ENCODE results near the gene EHMT2.
A peak's percentile ranks its signal among the peaks of the same experiment; 100 is the strongest.

EHMT2 gene

DNA sequence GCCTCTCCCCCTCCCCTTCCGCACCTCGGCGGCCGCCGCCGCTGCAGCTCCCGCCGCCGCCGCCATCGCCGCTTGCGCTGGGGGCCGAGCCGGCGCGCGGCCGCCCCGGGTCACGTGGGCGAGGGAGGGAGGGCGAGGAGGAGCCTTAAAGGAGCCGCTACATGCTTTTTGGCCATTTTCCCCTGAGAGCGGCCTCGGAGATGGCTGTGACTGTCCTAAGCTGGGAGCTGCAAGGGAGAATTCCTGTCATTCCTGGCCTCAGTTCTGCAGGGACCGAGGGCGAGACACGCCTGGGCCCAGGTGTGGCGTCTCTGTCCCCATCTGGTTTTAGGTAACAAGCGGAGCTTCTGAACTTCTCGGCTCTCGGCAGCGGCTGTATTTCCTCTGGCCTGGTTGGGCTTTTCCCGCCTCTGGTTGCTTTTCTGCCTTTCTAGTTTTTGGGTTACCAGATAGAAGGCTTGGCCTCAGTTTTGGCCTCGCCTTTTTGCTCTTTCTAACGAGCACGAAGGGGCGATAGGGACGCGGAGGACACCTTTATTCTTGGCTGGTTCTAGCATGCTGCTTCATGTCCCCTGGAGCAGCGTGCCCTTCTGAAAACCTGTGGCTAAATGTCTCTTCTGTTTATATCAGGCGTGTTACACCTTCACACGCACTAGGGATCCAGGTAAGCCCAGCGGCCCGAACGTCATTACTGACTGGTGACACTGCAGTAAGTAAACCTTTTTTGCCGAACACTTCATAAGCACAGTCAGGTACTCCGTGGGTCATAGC lies at the start of gene EHMT2:
Gene EHMT2, minus strand, starts transcription at position 87 of the 771 bp plus-strand sequence. Its CDS starts 21 bp downstream, at position 66.
- TF ChIP-seq, protein P1, sequence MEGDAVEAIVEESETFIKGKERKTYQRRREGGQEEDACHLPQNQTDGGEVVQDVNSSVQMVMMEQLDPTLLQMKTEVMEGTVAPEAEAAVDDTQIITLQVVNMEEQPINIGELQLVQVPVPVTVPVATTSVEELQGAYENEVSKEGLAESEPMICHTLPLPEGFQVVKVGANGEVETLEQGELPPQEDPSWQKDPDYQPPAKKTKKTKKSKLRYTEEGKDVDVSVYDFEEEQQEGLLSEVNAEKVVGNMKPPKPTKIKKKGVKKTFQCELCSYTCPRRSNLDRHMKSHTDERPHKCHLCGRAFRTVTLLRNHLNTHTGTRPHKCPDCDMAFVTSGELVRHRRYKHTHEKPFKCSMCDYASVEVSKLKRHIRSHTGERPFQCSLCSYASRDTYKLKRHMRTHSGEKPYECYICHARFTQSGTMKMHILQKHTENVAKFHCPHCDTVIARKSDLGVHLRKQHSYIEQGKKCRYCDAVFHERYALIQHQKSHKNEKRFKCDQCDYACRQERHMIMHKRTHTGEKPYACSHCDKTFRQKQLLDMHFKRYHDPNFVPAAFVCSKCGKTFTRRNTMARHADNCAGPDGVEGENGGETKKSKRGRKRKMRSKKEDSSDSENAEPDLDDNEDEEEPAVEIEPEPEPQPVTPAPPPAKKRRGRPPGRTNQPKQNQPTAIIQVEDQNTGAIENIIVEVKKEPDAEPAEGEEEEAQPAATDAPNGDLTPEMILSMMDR (conservative IDR thresholded peaks at IDR 0.05; ENCODE audit: low read depth, low read length) = no peak
- DNase-seq (ENCODE audit: low read depth) = peak; percentile 74

DNA sequence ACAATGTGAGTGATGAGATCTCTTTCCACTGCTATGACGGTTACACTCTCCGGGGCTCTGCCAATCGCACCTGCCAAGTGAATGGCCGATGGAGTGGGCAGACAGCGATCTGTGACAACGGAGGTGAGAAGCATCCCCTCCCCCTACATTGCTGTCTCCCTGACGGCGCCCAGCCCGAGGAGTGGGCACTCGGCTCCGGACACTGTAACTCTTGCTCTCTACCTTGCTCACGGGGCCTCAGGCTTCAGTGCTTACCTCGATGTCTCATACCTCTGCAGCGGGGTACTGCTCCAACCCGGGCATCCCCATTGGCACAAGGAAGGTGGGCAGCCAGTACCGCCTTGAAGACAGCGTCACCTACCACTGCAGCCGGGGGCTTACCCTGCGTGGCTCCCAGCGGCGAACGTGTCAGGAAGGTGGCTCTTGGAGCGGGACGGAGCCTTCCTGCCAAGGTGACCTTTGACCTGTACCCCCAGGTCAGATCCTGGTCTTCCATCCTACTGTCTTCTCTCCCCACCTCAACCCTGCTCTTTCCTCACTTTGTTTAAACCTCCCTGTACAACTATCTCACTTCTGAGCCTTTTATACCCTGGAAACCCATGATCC lies 49.7 kb upstream of the EHMT2 start:
- DNase-seq (ENCODE audit: low read depth) = no peak
- H3K4me3 ChIP-seq (ENCODE audit: low read depth, low read length) = no peak overlapping the region
- TF ChIP-seq, protein P1 (conservative IDR thresholded peaks at IDR 0.05; ENCODE audit: low read depth, low read length) = no peak

More for the DNA sequence above, at the start of gene EHMT2:
- peak within 1 kb of the TSS; percentile 98 for H3K4me3 ChIP-seq (ENCODE audit: low read depth, low read length)

DNA sequence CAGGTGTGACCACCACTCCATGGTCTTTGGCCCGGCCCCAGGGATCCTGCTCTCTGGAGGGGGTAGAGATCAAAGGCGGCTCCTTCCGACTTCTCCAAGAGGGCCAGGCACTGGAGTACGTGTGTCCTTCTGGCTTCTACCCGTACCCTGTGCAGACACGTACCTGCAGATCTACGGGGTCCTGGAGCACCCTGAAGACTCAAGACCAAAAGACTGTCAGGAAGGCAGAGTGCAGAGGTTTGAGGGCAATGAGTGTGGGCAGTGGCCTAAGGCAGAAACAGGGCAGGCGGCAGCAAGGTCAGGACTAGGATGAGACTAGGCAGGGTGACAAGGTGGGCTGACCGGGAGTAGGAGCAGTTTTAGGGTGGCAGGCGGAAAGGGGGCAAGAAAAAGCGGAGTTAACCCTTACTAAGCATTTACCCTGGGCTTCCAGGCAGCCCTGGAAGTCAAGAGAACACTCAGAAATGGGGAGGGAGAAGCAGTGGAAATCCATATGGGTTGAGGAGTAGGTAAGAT lies 48.9 kb upstream of the EHMT2 start:
- TF ChIP-seq, protein P1 (conservative IDR thresholded peaks at IDR 0.05; ENCODE audit: low read depth, low read length) = no peak
- DNase-seq (ENCODE audit: low read depth) = no peak
- H3K4me3 ChIP-seq (ENCODE audit: low read depth, low read length) = no peak overlapping the region

DNA sequence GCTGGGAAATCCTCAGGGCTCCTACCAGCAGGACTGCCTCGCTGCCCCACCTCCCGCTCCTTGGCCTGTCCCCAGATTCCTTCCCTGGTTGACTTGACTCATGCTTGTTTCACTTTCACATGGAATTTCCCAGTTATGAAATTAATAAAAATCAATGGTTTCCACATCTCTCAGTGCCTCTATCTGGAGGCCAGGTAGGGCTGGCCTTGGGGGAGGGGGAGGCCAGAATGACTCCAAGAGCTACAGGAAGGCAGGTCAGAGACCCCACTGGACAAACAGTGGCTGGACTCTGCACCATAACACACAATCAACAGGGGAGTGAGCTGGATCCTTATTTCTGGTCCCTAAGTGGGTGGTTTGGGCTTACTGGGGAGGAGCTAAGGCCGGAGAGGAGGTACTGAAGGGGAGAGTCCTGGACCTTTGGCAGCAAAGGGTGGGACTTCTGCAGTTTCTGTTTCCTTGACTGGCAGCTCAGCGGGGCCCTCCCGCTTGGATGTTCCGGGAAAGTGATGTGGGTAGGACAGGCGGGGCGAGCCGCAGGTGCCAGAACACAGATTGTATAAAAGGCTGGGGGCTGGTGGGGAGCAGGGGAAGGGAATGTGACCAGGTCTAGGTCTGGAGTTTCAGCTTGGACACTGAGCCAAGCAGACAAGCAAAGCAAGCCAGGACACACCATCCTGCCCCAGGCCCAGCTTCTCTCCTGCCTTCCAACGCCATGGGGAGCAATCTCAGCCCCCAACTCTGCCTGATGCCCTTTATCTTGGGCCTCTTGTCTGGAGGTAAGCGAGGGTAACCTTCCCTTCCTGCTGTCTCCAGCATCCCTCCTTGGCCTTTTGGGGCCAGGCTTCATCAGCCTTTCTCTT lies 48.2 kb upstream of the EHMT2 start, which contains the start of gene CFB:
Gene CFB, plus strand, starts transcription at position 589 of the 863 bp plus-strand sequence. Its CDS starts 127 bp downstream, at position 716.
- H3K4me3 ChIP-seq (ENCODE audit: low read depth, low read length) = peak within 1 kb of the TSS; percentile 22
- DNase-seq (ENCODE audit: low read depth) = peak; percentile 90

DNA sequence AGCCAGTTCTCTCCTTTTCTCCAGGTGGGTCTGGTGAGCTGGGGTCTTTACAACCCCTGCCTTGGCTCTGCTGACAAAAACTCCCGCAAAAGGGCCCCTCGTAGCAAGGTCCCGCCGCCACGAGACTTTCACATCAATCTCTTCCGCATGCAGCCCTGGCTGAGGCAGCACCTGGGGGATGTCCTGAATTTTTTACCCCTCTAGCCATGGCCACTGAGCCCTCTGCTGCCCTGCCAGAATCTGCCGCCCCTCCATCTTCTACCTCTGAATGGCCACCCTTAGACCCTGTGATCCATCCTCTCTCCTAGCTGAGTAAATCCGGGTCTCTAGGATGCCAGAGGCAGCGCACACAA lies 47.6 kb upstream of the EHMT2 start:
- DNase-seq (ENCODE audit: low read depth) = no peak
- no peak overlapping the region for H3K4me3 ChIP-seq (ENCODE audit: low read depth, low read length)
- TF ChIP-seq, protein P1 (conservative IDR thresholded peaks at IDR 0.05; ENCODE audit: low read depth, low read length) = no peak

More for the DNA sequence above, 48.2 kb upstream of the EHMT2 start, which contains the start of gene CFB:
- TF ChIP-seq, protein P1 (conservative IDR thresholded peaks at IDR 0.05; ENCODE audit: low read depth, low read length) = no peak

DNA sequence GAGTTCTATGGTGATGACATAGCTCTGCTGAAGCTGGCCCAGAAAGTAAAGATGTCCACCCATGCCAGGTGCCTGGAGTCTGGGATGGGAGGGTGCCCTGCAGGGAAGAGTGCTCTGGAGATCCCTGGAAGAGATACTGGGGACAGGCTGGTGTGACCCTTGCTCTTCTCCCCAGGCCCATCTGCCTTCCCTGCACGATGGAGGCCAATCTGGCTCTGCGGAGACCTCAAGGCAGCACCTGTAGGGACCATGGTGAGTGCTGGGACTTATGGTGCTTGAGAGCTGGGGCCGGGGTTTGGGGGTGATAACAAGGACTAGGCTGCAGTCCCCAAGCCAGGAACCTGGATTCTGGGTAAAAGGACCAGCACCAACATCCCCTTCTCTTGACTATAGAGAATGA lies 46.2 kb upstream of the EHMT2 start:
- no peak overlapping the region for H3K4me3 ChIP-seq (ENCODE audit: low read depth, low read length)
- DNase-seq (ENCODE audit: low read depth) = no peak
- TF ChIP-seq, protein P1 (conservative IDR thresholded peaks at IDR 0.05; ENCODE audit: low read depth, low read length) = no peak
